Loucy (cell line): ENCODE data around the gene RAB40B.

ENCODE experiments used
- EZH2phosphoT487 ChIP-seq: fragments of 200-600 bp; IDR thresholded peaks from 2 replicates; pipeline ENCODE4 v1.6.1; 2018; ENCODE audit warnings: antibody characterized with exemption, mild to moderate bottlenecking, moderate library complexity, borderline replicate concordance
- TF ChIP-seq, protein P1 (sequence below): fragments of 200-600 bp; sonication (generic); conservative IDR thresholded peaks from 2 replicates; pipeline ENCODE4 v1.5.1; 2014; ENCODE audit warnings: mild to moderate bottlenecking, antibody characterized with exemption, low read length

DNA sequence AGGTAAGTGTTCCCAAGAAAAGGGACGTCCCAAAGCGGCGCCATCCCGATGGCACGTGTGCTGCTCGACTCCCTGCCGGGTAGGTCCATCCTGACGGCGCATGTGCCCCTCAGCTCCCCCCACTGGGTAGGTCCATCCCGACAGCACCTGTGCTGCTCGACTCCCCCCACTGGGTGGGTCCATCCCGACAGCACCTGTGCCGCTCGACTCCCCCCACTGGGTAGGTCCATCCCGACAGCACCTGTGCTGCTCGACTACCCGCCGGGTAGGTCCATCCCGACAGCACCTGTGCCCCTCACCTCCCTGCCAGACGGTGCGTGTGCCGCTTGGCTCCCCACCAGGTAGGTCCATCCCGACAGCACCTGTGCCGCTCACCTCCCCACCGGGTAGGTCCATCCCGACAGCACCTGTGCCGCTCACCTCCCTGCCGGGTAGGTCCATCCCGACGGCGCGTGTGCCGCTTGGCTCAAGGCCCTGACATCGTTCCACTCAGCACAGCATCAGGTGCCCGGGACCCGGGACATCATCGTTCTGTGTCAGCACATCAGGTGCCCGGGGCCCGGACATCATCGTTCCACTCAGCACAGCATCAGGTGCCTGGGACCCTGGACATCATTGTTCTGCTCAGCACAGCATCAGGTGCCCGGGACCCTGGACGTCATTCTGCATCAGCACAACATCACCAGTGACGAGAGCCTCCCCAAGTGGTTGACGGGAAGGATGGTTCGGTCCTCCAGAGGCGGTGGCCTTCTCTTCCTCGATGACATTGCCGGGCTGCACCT lies 31.2 kb upstream of the RAB40B start:
- TF ChIP-seq, protein P1, sequence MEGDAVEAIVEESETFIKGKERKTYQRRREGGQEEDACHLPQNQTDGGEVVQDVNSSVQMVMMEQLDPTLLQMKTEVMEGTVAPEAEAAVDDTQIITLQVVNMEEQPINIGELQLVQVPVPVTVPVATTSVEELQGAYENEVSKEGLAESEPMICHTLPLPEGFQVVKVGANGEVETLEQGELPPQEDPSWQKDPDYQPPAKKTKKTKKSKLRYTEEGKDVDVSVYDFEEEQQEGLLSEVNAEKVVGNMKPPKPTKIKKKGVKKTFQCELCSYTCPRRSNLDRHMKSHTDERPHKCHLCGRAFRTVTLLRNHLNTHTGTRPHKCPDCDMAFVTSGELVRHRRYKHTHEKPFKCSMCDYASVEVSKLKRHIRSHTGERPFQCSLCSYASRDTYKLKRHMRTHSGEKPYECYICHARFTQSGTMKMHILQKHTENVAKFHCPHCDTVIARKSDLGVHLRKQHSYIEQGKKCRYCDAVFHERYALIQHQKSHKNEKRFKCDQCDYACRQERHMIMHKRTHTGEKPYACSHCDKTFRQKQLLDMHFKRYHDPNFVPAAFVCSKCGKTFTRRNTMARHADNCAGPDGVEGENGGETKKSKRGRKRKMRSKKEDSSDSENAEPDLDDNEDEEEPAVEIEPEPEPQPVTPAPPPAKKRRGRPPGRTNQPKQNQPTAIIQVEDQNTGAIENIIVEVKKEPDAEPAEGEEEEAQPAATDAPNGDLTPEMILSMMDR = no peak
- TF ChIP-seq EZH2phosphoT487 = no peak
